GM19452 (cell line): ENCODE data around the gene ADAM12.
"Not testable (repeated sequence)": the region's sequence is repeated elsewhere in the genome, so short reads cannot be mapped to it uniquely, and the experiment has no call there.

Source experiments
- ATAC-seq: cut with Tn5 transposase; IDR thresholded peaks from one replicate; pipeline ENCODE4 v1.9.1; 2021; ENCODE audit not compliant: unreplicated experiment

Gene ADAM12

GRCh38 chr10:126407831-126408230 lies 19.6 kb upstream of the ADAM12 start:
- ATAC-seq: no peak

- ATAC-seq: no peak
These were observed 17.0 kb upstream of the ADAM12 start for GRCh38 chr10:126405239-126405775.

GRCh38 chr10:126402721-126403695 lies 14.7 kb upstream of the ADAM12 start:
- no peak for ATAC-seq

- ATAC-seq: no peak
These were observed 12.4 kb upstream of the ADAM12 start for GRCh38 chr10:126400641-126401040.

GRCh38 chr10:126398924-126399323 lies 10.6 kb upstream of the ADAM12 start:
- ATAC-seq: no peak

- ATAC-seq: no peak
These were observed 10.1 kb upstream of the ADAM12 start for GRCh38 chr10:126398383-126398743.

GRCh38 chr10:126397640-126398382 lies 9.5 kb upstream of the ADAM12 start:
- no peak for ATAC-seq

GRCh38 chr10:126397156-126397555 lies 8.9 kb upstream of the ADAM12 start:
- no peak for ATAC-seq

GRCh38 chr10:126394948-126395347 lies 6.7 kb upstream of the ADAM12 start:
- no peak for ATAC-seq

- no peak for ATAC-seq
These were observed 4.8 kb upstream of the ADAM12 start for GRCh38 chr10:126393076-126393475.

- no peak for ATAC-seq
These were observed 4.2 kb upstream of the ADAM12 start for GRCh38 chr10:126392469-126392868.

- no peak for ATAC-seq
These were observed 3.8 kb upstream of the ADAM12 start for GRCh38 chr10:126392068-126392467.

GRCh38 chr10:126391192-126391885 lies 3.1 kb upstream of the ADAM12 start:
- no peak for ATAC-seq

GRCh38 chr10:126390324-126390723 lies 2.0 kb upstream of the ADAM12 start:
- ATAC-seq: no peak

GRCh38 chr10:126387041-126387921 lies 996 bp downstream of the ADAM12 start:
- no peak for ATAC-seq

GRCh38 chr10:126384269-126384873 lies 3.9 kb downstream of the ADAM12 start:
- no peak for ATAC-seq

GRCh38 chr10:126380352-126381076 lies 7.8 kb downstream of the ADAM12 start:
- ATAC-seq: no peak

GRCh38 chr10:126379166-126379565 lies 9.1 kb downstream of the ADAM12 start:
- ATAC-seq: not testable (repeated sequence)

GRCh38 chr10:126376956-126377355 lies 11.3 kb downstream of the ADAM12 start:
- no peak for ATAC-seq
